ENCODE results near the gene CBARP. TPM values are rescaled to one million over a fixed set of nuclear protein-coding genes. Genes with fewer than 3 reads are reported as not detected.
A peak's percentile ranks its signal among the peaks of the same experiment; 100 is the strongest.

CBARP gene
- total RNA-seq, 1 experiment from 2014 or later, result 13.3 TPM

DNA sequence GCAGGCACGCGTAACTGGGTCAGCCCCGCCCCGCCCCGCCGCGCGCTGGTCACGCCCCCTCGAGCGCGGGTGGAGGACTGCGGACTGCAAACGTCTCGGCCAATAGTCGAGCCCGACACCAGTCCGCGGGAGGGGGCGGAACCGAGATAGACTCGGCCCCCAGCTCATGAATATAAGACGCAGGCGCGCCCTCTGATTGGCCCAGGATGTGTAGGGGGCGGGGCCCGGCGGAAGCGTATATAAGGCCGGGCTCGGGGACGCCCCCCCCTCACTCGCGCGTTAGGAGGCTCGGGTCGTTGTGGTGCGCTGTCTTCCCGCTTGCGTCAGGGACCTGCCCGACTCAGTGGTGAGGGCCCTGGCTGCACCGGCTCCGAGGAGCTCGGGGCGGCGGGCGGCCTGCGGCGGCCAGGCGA lies 31.3 kb upstream of the CBARP start, which contains the start of gene CIRBP:
TSS of gene CIRBP (plus strand) at position 268 of the 413 bp plus-strand sequence. CDS start 1,602 bp downstream, outside the sequence.
- ChIA-PET POLR2A (ENCODE audit: low non-redundant PET) (interaction anchor here (0.5 to 1.4 kb wide), 24 partner anchors 8 to 823 kb away, joined by 3 to 36 read pairs (median 3); partner anchors contain the start of gene MBD3), CTCF (interaction anchor here (0.5 to 2.1 kb wide), 3 partner anchors 16 to 174 kb away, joined by 4 to 13 read pairs (median 8); no protein-coding TSS in a partner anchor)
- Histone ChIP-seq H3K36me3 (ENCODE audit: insufficient read depth, low read length, poor library complexity, severe bottlenecking) (peaks cover 40% of the 10 kb centered on the region), H3K4me3 (ENCODE audit: low read depth, low read length, poor library complexity, severe bottlenecking) (peak within 1 kb of the TSS; percentile 58), H3K27ac (ENCODE audit: low read depth, low read length, poor library complexity, severe bottlenecking) (peak within 1 kb of the TSS; percentile 94), H3K4me1 (ENCODE audit: insufficient read depth, low read length, poor library complexity, severe bottlenecking) (peaks cover 80% of the 10 kb centered on the region), H3K27me3 (replicated peaks; ENCODE audit: insufficient read depth, low read depth, low read length, poor library complexity) (no peaks in the 10 kb centered on the region), H3K9me3 (ENCODE audit: low read depth, low read length, poor library complexity, severe bottlenecking) (no peaks in the 10 kb centered on the region)
- intact Hi-C loops (cut with micrococcal nuclease; ENCODE audit: unreplicated experiment), result loop anchor here (5.0 kb wide), 1 partner anchor 588 kb away; no protein-coding TSS in a partner anchor
- no peak for TF ChIP-seq EZH2 (IDR thresholded peaks at IDR 0.05; ENCODE audit: borderline replicate concordance, low read depth, low read length, poor library complexity, severe bottlenecking)
- TF ChIP-seq, protein P1, sequence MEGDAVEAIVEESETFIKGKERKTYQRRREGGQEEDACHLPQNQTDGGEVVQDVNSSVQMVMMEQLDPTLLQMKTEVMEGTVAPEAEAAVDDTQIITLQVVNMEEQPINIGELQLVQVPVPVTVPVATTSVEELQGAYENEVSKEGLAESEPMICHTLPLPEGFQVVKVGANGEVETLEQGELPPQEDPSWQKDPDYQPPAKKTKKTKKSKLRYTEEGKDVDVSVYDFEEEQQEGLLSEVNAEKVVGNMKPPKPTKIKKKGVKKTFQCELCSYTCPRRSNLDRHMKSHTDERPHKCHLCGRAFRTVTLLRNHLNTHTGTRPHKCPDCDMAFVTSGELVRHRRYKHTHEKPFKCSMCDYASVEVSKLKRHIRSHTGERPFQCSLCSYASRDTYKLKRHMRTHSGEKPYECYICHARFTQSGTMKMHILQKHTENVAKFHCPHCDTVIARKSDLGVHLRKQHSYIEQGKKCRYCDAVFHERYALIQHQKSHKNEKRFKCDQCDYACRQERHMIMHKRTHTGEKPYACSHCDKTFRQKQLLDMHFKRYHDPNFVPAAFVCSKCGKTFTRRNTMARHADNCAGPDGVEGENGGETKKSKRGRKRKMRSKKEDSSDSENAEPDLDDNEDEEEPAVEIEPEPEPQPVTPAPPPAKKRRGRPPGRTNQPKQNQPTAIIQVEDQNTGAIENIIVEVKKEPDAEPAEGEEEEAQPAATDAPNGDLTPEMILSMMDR (conservative IDR thresholded peaks at IDR 0.05; ENCODE audit: low read depth, low read length), result no peak
- no TSS peak for BruUV-seq (replicated peaks)
- DNase-seq (ENCODE audit: low spot score), result peak; percentile 99

DNA sequence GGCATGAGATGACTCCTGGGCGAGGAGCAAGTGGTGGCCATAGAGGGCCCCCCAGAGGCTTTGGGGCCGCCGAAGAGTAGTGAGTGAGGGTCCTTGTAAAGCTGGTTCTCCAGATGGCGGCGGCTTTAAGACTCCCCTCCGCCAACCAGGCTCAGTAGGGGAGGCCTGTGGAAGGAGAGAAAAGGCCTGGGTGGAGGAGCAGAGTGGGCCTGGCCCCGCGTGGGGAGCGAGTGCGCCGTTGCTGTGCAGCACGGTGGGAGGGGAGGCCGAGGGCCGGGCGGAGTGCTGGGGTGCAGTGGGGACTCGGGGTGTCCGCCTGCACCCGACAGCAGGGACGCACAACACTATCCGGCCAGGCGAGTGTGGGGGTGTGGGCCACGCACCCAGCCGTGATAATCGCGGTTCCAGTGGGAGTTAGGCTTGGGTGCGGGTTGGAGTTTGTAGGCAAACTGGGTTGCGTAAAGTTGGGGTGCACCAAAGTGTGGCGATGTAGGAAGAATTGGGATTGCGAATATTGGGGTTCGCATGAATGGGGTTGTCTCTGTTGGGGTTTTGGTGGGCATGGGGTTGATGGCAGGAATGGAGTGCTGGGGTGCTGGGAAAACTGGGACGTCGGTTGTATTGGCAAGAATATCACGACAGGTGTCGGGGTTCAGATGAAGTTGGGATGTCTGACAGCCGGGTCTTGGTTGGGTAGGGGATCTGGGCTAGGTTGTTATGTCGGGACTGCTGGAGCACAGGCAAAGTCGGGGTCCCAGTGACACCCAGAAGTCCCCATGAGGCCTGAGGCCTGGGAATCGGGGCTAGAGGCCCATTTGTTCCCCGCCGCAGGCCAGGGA lies 30.6 kb upstream of the CBARP start:
- no peak for DNase-seq (ENCODE audit: low spot score)
- Histone ChIP-seq H3K4me1 (ENCODE audit: insufficient read depth, low read length, poor library complexity, severe bottlenecking) (peaks cover 75% of the 10 kb centered on the region), H3K36me3 (ENCODE audit: insufficient read depth, low read length, poor library complexity, severe bottlenecking) (peaks cover 34% of the 10 kb centered on the region), H3K27me3 (replicated peaks; ENCODE audit: insufficient read depth, low read depth, low read length, poor library complexity) (no peaks in the 10 kb centered on the region), H3K9me3 (ENCODE audit: low read depth, low read length, poor library complexity, severe bottlenecking) (no peaks in the 10 kb centered on the region), H3K4me3 (ENCODE audit: low read depth, low read length, poor library complexity, severe bottlenecking) (no peak overlapping the region), H3K27ac (ENCODE audit: low read depth, low read length, poor library complexity, severe bottlenecking) (peak overlapping the region; percentile 94)
- TF ChIP-seq EZH2 (IDR thresholded peaks at IDR 0.05; ENCODE audit: borderline replicate concordance, low read depth, low read length, poor library complexity, severe bottlenecking), result no peak
- intact Hi-C loops (cut with micrococcal nuclease; ENCODE audit: unreplicated experiment), result loop anchor here (5.0 kb wide), 1 partner anchor 589 kb away; no protein-coding TSS in a partner anchor
- POLR2A ChIA-PET (ENCODE audit: low non-redundant PET), result interaction anchor here (0.5 to 1.4 kb wide), 22 partner anchors 8 to 824 kb away, joined by 3 to 36 read pairs (median 3); partner anchors contain the start of gene MBD3
- CTCF ChIA-PET, result interaction anchor here (0.5 to 3.7 kb wide), 4 partner anchors 16 to 175 kb away, joined by 4 to 149 read pairs (median 10); no protein-coding TSS in a partner anchor
- BruUV-seq (replicated peaks), result no TSS peak

DNA sequence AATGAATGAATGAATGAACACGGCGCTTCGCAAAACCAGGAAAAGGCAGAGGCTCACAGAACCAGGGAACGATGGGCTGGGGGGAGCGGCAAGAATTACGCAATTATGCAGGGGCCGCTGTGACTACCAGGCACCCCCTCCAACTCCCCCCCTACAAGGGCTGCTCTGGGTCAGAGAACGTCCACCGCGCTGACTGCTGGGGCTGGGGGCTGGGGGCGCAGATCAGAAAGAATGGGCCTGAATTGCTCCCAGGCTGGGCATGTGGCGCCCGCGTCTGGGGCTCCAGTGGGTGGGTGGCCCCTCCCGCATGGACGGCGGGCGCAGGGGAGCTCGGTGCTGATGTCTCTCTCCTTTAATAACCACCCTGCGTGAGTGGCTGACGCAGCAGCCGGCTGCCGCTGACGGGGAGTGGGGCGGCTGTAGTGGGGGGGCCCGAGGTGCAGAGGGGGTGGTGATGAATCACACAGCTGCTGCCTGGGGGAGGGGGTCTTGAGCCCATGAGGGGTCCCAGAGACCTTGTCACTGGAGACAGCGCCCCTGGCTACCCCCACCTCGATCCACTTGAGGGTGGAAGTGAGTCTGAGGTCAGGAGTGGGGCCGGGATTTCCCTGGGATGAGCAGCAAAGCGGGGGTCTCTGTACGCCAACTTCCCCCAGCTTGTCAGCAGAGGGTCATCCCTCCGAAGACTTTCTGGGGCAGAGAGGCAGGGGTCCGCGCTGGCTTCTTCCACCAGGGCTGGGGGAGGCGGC lies 29.8 kb upstream of the CBARP start:
- ChIA-PET POLR2A (ENCODE audit: low non-redundant PET) (no interaction called here), CTCF (interaction anchor here (2.1 to 3.7 kb wide), 2 partner anchors 15 to 24 kb away, joined by 8 to 149 read pairs; no protein-coding TSS in a partner anchor)
- peaks cover 75% of the 10 kb centered on the region for H3K4me1 ChIP-seq (ENCODE audit: insufficient read depth, low read length, poor library complexity, severe bottlenecking)
- no peaks in the 10 kb centered on the region for H3K9me3 ChIP-seq (ENCODE audit: low read depth, low read length, poor library complexity, severe bottlenecking)
- BruUV-seq (replicated peaks), result no TSS peak
- intact Hi-C loops (cut with micrococcal nuclease; ENCODE audit: unreplicated experiment), result loop anchor here (2.0 to 5.0 kb wide), 2 partner anchors 19 to 590 kb away; partner anchors contain the start of gene MIDN
- TF ChIP-seq, protein P1 (conservative IDR thresholded peaks at IDR 0.05; ENCODE audit: low read depth, low read length), result no peak
- no peak for TF ChIP-seq EZH2 (IDR thresholded peaks at IDR 0.05; ENCODE audit: borderline replicate concordance, low read depth, low read length, poor library complexity, severe bottlenecking)
- H3K27ac ChIP-seq (ENCODE audit: low read depth, low read length, poor library complexity, severe bottlenecking), result peak overlapping the region; percentile 94
- peak overlapping the region; percentile 51 for H3K4me3 ChIP-seq (ENCODE audit: low read depth, low read length, poor library complexity, severe bottlenecking)
- peaks cover 26% of the 10 kb centered on the region for H3K36me3 ChIP-seq (ENCODE audit: insufficient read depth, low read length, poor library complexity, severe bottlenecking)
- H3K27me3 ChIP-seq (replicated peaks; ENCODE audit: insufficient read depth, low read depth, low read length, poor library complexity), result no peaks in the 10 kb centered on the region
- DNase-seq (ENCODE audit: low spot score), result no peak
